Upper lobe of right lung (tissue), 1 donor: Measurements from ENCODE around the gene BCAP31. TPM values are rescaled to one million over a fixed set of nuclear protein-coding genes. Genes with fewer than 3 reads are reported as not detected.
"Not testable (repeated sequence)": the region's sequence is repeated elsewhere in the genome, so short reads cannot be mapped to it uniquely, and the experiment has no call there.

Experiments used
- ATAC-seq: fragments of 200-7000 bp; cut with Tn5 transposase; one replicate; pipeline ENCODE4 v1.9.1; 2020; ENCODE audit warnings: mild to moderate bottlenecking, moderate library complexity
- DNase-seq: peaks from one replicate; pipeline ENCODE4 v3.0.0-alpha.2; 2020
- H3K27ac ChIP-seq: fragments of 200-600 bp; one replicate; pipeline ENCODE4 v1.8.0; 2022
- H3K27me3 ChIP-seq: fragments of 200-600 bp; one replicate; pipeline ENCODE4 v1.8.0; 2022; ENCODE audit warnings: mild to moderate bottlenecking
- H3K36me3 ChIP-seq: fragments of 200-600 bp; one replicate; pipeline ENCODE4 v1.8.0; 2022
- H3K4me1 ChIP-seq: fragments of 200-600 bp; one replicate; pipeline ENCODE4 v1.8.0; 2022
- H3K4me3 ChIP-seq: fragments of 200-600 bp; one replicate; pipeline ENCODE4 v1.8.0; 2022; ENCODE audit warnings: mild to moderate bottlenecking
- H3K9me3 ChIP-seq: fragments of 200-600 bp; one replicate; pipeline ENCODE4 v1.8.0; 2022
- intact Hi-C: fragments of 100-400 bp; cut with DNase I; formaldehyde crosslinking; loops from one replicate; pipeline ENCODE4 v1.11.0; 2022
- total RNA-seq: library from RNA; stranded (reverse); fragmentation: NEBNext Ultra II Directional; extraction: Animal tissue kit (Norgen Biotek cat#: 25700); gene quantifications from one replicate; pipeline ENCODE4 v1.2.1, GENCODE V29; 2021
- TF ChIP-seq, protein P1 (sequence below): fragments of 200-600 bp; IDR thresholded peaks from one replicate; pipeline ENCODE4 v1.8.0; 2022; ENCODE audit warnings: antibody characterized with exemption
- donor health status: DM: no; HTN: yes; CAD: no; lungs with severe emphysema.

Gene BCAP31
- total RNA-seq, 1 donor from 2014 or later, result 233 TPM

DNA sequence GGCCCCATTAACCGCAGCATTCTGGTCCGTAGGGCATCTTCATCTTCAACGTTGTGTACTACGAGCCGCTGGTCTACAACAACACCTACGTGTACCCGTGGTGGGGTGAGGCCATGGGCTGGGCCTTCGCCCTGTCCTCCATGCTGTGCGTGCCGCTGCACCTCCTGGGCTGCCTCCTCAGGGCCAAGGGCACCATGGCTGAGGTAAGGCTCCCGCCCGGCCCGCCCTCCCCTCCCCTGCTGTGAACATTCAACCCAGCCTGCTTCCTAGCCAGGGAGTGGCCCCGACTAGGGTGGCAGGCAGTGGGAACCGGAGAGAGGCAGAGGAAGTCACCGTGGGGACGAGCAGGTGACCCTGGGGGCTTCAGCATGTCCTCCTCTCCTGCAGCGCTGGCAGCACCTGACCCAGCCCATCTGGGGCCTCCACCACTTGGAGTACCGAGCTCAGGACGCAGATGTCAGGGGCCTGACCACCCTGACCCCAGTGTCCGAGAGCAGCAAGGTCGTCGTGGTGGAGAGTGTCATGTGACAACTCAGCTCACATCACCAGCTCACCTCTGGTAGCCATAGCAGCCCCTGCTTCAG is 29.4 kb downstream of the BCAP31 start:
- Histone ChIP-seq H3K4me3 (no peak overlapping the region), H3K4me1 (no peaks in the 10 kb centered on the region), H3K9me3 (no peaks in the 10 kb centered on the region), H3K36me3 (no peaks in the 10 kb centered on the region), H3K27me3 (no peaks in the 10 kb centered on the region), H3K27ac (no peak overlapping the region)
- TF ChIP-seq, protein P1, sequence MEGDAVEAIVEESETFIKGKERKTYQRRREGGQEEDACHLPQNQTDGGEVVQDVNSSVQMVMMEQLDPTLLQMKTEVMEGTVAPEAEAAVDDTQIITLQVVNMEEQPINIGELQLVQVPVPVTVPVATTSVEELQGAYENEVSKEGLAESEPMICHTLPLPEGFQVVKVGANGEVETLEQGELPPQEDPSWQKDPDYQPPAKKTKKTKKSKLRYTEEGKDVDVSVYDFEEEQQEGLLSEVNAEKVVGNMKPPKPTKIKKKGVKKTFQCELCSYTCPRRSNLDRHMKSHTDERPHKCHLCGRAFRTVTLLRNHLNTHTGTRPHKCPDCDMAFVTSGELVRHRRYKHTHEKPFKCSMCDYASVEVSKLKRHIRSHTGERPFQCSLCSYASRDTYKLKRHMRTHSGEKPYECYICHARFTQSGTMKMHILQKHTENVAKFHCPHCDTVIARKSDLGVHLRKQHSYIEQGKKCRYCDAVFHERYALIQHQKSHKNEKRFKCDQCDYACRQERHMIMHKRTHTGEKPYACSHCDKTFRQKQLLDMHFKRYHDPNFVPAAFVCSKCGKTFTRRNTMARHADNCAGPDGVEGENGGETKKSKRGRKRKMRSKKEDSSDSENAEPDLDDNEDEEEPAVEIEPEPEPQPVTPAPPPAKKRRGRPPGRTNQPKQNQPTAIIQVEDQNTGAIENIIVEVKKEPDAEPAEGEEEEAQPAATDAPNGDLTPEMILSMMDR, result no peak
- ATAC-seq (no peak), DNase-seq (no peak)
- intact Hi-C loops, result no loop called here

DNA sequence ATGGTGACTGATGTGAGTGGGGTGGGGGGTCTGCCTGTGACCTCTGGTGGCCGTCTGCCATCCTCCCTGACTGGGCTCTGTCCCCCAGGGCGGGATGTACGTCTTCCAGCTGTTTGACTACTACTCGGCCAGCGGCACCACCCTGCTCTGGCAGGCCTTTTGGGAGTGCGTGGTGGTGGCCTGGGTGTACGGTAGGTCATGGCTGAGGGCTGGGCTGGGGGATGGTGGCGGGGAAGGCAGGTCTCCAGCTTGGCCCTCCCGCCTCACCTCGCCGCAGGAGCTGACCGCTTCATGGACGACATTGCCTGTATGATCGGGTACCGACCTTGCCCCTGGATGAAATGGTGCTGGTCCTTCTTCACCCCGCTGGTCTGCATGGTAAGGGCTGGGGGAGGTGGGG is 29.9 kb downstream of the BCAP31 start:
- H3K27me3 ChIP-seq, ATAC-seq, H3K27ac ChIP-seq, H3K4me1 ChIP-seq, H3K4me3 ChIP-seq, DNase-seq, H3K36me3 ChIP-seq, intact Hi-C loops, H3K9me3 ChIP-seq: not testable (repeated sequence)

DNA sequence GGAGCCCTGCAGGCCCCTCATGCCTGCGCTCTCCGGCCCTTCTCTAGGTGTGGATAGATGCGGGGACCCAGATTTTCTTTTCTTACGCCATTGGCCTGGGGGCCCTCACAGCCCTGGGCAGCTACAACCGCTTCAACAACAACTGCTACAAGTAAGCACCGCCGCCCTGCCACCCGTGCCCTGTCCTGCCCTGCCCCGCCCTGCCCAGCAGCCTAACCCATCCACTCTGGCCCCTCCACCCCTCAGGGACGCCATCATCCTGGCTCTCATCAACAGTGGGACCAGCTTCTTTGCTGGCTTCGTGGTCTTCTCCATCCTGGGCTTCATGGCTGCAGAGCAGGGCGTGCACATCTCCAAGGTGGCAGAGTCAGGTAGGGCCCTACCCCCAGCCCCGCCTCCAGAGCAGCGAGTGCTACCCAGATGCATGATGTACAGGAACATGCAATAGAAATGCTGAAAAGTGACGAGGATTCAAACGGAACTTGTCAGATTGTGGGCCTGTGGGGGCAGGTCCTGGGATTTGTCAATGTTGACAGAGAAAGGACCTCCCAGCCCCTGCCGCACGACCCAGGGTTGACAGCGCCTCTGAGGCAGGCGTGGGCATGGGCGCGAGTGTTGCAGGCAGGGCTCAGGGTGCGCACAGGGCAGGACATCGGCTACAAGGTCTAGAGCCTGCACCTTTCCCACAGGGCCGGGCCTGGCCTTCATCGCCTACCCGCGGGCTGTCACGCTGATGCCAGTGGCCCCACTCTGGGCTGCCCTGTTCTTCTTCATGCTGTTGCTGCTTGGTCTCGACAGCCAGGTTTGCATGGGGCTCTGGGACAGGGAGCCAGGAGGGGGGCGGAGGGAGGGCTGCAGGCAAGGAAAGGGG is 30.7 kb downstream of the BCAP31 start:
- Histone ChIP-seq H3K27me3 (no peaks in the 10 kb centered on the region), H3K27ac (no peak overlapping the region), H3K36me3 (no peaks in the 10 kb centered on the region), H3K4me1 (no peaks in the 10 kb centered on the region), H3K4me3 (no peak overlapping the region), H3K9me3 (no peaks in the 10 kb centered on the region)
- TF ChIP-seq, protein P1, result no peak
- intact Hi-C loops, result no loop called here
- ATAC-seq, result no peak
- DNase-seq, result no peak

DNA sequence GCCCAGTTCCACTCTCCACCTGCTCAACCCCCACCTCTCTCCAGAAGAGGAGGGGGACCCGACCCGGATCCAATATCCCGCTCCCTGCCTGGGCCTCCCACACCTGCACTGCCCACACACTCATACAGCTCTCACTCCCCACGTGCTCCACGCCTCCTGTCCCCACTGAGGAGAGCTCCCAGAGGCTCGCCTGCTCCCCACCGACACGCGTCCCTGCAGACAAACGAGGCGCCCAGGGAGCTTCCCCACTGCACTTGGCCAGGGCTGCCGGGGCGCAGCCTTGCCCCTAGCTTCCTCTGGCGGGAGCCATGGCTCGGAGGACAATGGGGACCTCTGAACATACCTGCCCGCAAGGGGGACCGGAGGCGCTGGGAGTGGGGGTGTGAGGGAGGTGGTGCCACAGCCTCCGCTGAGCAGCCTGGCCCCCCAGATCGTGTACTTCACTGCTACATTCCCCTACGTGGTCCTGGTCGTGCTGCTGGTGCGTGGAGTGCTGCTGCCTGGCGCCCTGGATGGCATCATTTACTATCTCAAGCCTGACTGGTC is 31.5 kb downstream of the BCAP31 start:
- no peaks in the 10 kb centered on the region for H3K36me3 ChIP-seq
- TF ChIP-seq, protein P1, result no peak
- no peak for DNase-seq
- H3K4me1 ChIP-seq, result no peaks in the 10 kb centered on the region
- no peak overlapping the region for H3K27ac ChIP-seq
- H3K4me3 ChIP-seq, result no peak overlapping the region
- no peak for ATAC-seq
- intact Hi-C loops, result no loop called here
- H3K9me3 ChIP-seq, result no peaks in the 10 kb centered on the region
- H3K27me3 ChIP-seq, result no peaks in the 10 kb centered on the region

DNA sequence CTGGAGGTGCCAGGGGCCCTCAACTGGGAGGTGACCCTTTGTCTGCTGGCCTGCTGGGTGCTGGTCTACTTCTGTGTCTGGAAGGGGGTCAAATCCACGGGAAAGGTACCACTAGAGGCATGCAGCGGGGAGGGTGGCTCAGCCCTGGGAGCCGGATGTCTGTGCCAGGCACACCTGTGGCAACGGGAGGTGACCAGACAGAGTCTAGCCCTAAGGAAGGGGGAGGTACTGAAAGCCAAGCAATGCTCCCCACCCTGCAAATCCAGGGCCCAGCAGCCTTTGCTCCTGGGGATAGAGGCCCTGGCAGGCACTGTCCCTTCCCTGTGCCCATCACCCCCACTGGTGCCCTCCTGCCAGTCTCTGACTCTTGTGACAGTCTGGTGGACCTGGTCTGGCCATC is 32.2 kb downstream of the BCAP31 start:
- Histone ChIP-seq H3K27ac (no peak overlapping the region), H3K27me3 (no peaks in the 10 kb centered on the region), H3K4me1 (no peaks in the 10 kb centered on the region), H3K4me3 (no peak overlapping the region), H3K9me3 (no peaks in the 10 kb centered on the region), H3K36me3 (no peaks in the 10 kb centered on the region)
- no peak for ATAC-seq
- TF ChIP-seq, protein P1, result no peak
- intact Hi-C loops, result no loop called here
- no peak for DNase-seq

DNA sequence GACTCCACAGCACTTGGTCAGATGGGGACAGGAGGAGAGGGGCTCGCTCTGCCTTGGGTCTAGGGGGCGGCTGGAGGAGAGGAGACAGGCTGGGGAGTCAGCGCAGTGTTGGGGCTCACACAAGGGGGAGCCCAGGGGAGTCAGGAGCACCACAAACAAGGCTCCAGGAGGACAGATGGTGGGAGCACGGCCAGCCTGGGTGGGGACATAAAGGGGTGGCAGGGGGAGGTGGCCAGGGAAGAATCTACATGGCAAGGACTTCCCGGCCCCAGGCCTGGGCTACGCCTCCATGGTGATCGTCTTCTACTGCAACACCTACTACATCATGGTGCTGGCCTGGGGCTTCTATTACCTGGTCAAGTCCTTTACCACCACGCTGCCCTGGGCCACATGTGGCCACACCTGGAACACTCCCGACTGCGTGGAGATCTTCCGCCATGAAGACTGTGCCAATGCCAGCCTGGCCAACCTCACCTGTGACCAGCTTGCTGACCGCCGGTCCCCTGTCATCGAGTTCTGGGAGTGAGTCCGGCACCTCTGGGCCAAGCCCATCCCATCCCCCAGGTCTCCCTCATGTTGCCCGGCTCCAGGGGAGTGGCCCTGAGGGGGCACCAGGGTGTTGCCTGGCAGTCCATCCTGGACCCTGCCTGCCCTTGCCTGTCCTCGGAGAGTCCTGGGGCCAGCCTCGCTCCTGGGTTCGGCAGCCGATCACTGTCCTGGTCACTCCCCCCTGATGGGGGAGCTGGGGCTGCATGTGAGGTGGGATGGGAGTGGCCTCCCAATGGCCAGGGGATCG is 33.0 kb downstream of the BCAP31 start:
- H3K4me3 ChIP-seq, ATAC-seq, H3K27me3 ChIP-seq, intact Hi-C loops, H3K4me1 ChIP-seq, H3K36me3 ChIP-seq, H3K27ac ChIP-seq, H3K9me3 ChIP-seq, DNase-seq: not testable (repeated sequence)
